Measurements from ENCODE around the gene RASAL2.

DNA sequence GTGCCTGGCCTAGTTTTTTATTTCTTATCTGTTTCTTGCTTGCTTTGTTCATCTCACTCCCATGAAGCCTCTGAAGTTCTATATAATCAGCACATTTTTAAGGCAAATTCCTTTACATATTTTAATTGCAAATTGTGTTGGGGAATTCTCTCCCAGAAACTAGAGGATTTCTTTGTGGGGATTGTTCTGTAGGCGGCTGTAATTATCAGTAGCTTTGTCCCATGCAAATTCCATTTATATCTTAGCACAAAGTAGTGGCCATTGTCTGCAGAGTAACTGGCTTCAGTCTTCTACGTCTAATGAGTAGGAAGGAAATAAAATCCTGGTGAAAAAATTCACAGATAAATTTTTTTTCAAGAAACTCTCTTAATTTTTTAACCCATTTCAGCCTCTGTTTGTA lies 367.2 kb downstream of the RASAL2 start:
- TF ChIP-seq EZH2phosphoT487 (IDR thresholded peaks at IDR 0.05) (no peak), EZH2 (IDR thresholded peaks at IDR 0.05) (no peak)
- TF ChIP-seq, protein P1, sequence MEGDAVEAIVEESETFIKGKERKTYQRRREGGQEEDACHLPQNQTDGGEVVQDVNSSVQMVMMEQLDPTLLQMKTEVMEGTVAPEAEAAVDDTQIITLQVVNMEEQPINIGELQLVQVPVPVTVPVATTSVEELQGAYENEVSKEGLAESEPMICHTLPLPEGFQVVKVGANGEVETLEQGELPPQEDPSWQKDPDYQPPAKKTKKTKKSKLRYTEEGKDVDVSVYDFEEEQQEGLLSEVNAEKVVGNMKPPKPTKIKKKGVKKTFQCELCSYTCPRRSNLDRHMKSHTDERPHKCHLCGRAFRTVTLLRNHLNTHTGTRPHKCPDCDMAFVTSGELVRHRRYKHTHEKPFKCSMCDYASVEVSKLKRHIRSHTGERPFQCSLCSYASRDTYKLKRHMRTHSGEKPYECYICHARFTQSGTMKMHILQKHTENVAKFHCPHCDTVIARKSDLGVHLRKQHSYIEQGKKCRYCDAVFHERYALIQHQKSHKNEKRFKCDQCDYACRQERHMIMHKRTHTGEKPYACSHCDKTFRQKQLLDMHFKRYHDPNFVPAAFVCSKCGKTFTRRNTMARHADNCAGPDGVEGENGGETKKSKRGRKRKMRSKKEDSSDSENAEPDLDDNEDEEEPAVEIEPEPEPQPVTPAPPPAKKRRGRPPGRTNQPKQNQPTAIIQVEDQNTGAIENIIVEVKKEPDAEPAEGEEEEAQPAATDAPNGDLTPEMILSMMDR (IDR thresholded peaks at IDR 0.05), result no peak

Measured in neural progenitor cell (in vitro differentiated cells).